Measurements from ENCODE around the gene AK9. TPM values are rescaled to one million over a fixed set of nuclear protein-coding genes. Genes with fewer than 3 reads are reported as not detected.
A peak's percentile ranks its signal among the peaks of the same experiment; 100 is the strongest.

The AK9 gene
- total and polyA plus RNA-seq, 2 of the 4 experiments (the other 2 are of a cell fraction) = 1.7 to 1.8 TPM

- H2AK5ac ChIP-seq (ENCODE audit: low read depth, low read length) = no peak overlapping the region
- H2BK5ac ChIP-seq (ENCODE audit: low read depth, low read length, poor library complexity, severe bottlenecking) = no peak overlapping the region
- H3K14ac ChIP-seq (replicated peaks; ENCODE audit: low read depth, low read length) = no peak overlapping the region
- no peak overlapping the region for H2BK15ac ChIP-seq (ENCODE audit: low read depth, low read length)
- TF ChIP-seq SMC3 (IDR thresholded peaks at IDR 0.05; ENCODE audit: low read depth, low read length) = no peak
- TF ChIP-seq NFE2L2 (IDR thresholded peaks at IDR 0.05; ENCODE audit: low read depth, low read length) = no peak
- TF ChIP-seq BHLHE40 (IDR thresholded peaks at IDR 0.05; ENCODE audit: low read depth, low read length) = no peak
- TF ChIP-seq POLR2A (IDR thresholded peaks at IDR 0.05; ENCODE audit: low read depth, low read length) = no peak
- TF ChIP-seq MAZ (IDR thresholded peaks at IDR 0.05; ENCODE audit: borderline replicate concordance, low read depth, low read length) = no peak
- no peak for TF ChIP-seq RAD21 (IDR thresholded peaks at IDR 0.05; ENCODE audit: low read length)
- no peak for TF ChIP-seq MAFK (IDR thresholded peaks at IDR 0.05; ENCODE audit: low read depth, low read length)
- TF ChIP-seq, protein P1, sequence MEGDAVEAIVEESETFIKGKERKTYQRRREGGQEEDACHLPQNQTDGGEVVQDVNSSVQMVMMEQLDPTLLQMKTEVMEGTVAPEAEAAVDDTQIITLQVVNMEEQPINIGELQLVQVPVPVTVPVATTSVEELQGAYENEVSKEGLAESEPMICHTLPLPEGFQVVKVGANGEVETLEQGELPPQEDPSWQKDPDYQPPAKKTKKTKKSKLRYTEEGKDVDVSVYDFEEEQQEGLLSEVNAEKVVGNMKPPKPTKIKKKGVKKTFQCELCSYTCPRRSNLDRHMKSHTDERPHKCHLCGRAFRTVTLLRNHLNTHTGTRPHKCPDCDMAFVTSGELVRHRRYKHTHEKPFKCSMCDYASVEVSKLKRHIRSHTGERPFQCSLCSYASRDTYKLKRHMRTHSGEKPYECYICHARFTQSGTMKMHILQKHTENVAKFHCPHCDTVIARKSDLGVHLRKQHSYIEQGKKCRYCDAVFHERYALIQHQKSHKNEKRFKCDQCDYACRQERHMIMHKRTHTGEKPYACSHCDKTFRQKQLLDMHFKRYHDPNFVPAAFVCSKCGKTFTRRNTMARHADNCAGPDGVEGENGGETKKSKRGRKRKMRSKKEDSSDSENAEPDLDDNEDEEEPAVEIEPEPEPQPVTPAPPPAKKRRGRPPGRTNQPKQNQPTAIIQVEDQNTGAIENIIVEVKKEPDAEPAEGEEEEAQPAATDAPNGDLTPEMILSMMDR (conservative IDR thresholded peaks at IDR 0.05; ENCODE audit: low read depth, low read length) = no peak
- no peak for TF ChIP-seq MXI1 (IDR thresholded peaks at IDR 0.05; ENCODE audit: borderline replicate concordance, low read depth, low read length)
- TF ChIP-seq, protein P2, sequence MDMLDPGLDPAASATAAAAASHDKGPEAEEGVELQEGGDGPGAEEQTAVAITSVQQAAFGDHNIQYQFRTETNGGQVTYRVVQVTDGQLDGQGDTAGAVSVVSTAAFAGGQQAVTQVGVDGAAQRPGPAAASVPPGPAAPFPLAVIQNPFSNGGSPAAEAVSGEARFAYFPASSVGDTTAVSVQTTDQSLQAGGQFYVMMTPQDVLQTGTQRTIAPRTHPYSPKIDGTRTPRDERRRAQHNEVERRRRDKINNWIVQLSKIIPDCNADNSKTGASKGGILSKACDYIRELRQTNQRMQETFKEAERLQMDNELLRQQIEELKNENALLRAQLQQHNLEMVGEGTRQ (IDR thresholded peaks at IDR 0.05; ENCODE audit: low read depth, low read length) = no peak
- TF ChIP-seq RCOR1 (IDR thresholded peaks at IDR 0.05; ENCODE audit: insufficient replicate concordance, low read length) = no peak
- TF ChIP-seq CHD1 (IDR thresholded peaks at IDR 0.05; ENCODE audit: low read depth, low read length) = no peak
- TF ChIP-seq ELK1 (IDR thresholded peaks at IDR 0.05; ENCODE audit: borderline replicate concordance, low read depth, low read length) = no peak
- no peak for TF ChIP-seq RFX5 (IDR thresholded peaks at IDR 0.05; ENCODE audit: low read depth, low read length)
- H3K4ac ChIP-seq (ENCODE audit: low read depth, low read length) = no peak overlapping the region
- no TSS peak for BruUV-seq (replicated peaks)
- H3K79me1 ChIP-seq (ENCODE audit: low read depth in 1 of 2, low read length in 2 of 2) = no peaks in the 10 kb centered on the region
- ChIA-PET POLR2A (ENCODE audit: unreplicated experiment) (no interaction called here), CTCF (no interaction called here)
- in situ Hi-C loops (cut with MboI; ENCODE audit: low sequenced_read_pairs) (no loop called here), dilution Hi-C loops (cut with HindIII; ENCODE audit: low sequenced_read_pairs, unreplicated experiment) (no loop called here), intact Hi-C loops (cut with micrococcal nuclease) (no loop called here)
- H4K91ac ChIP-seq (ENCODE audit: insufficient read depth, low read depth, low read length) = no peak overlapping the region
- DNase-seq (no peak), ATAC-seq (ENCODE audit: low read depth) (no peak)
- no peak overlapping the region for H3K18ac ChIP-seq (ENCODE audit: low read depth, low read length)
- no peak overlapping the region for H3K4me3 ChIP-seq (ENCODE audit: insufficient read depth, low read depth, low read length)
- 90% methylated on average over 2 of the region's 10 CpGs; no CpG with 5 or more reads in 1 of the 2 experiments for WGBS, 2 experiments (ENCODE audit: extremely low coverage in 2 of 2, insufficient read length in 1 of 2)
- H3K27ac ChIP-seq (ENCODE audit: insufficient read depth, low read length) = no peak overlapping the region
- H3K9ac ChIP-seq (ENCODE audit: low read depth, low read length) = no peak overlapping the region
- H3K56ac ChIP-seq (ENCODE audit: extremely low read depth, insufficient read depth, low read length) = no peak overlapping the region
- H2BK20ac ChIP-seq (ENCODE audit: low read depth, low read length) = no peak overlapping the region
- peaks cover 6% of the 10 kb centered on the region for H3K27me3 ChIP-seq (ENCODE audit: control insufficient read depth, insufficient read depth, low read length)
- H4K5ac ChIP-seq (ENCODE audit: low read depth, low read length) = no peak overlapping the region
- no peak overlapping the region for H2BK120ac ChIP-seq (ENCODE audit: low read depth, low read length)
- H3K9me3 ChIP-seq (ENCODE audit: control insufficient read depth, insufficient read depth, low read length) = no peaks in the 10 kb centered on the region
- H4K8ac ChIP-seq (ENCODE audit: low read depth in 2 of 2, low read length in 2 of 2) = no peak overlapping the region
- no peak overlapping the region for H2AK9ac ChIP-seq (replicated peaks; ENCODE audit: low read depth, low read length, poor library complexity)
- H3K36me3 ChIP-seq (ENCODE audit: control insufficient read depth, insufficient read depth, low read length) = no peaks in the 10 kb centered on the region
- peak overlapping the region; percentile 33 for H2AFZ ChIP-seq (replicated peaks; ENCODE audit: low read length, poor library complexity)
- H3K4me2 ChIP-seq (ENCODE audit: low read depth, low read length) = no peak overlapping the region
- no peaks in the 10 kb centered on the region for H3K9me1 ChIP-seq (ENCODE audit: insufficient read depth, low read length)
- H3K4me1 ChIP-seq (ENCODE audit: control insufficient read depth, insufficient read depth, low read length) = no peaks in the 10 kb centered on the region
- H3K23ac ChIP-seq (ENCODE audit: low read depth, low read length) = no peak overlapping the region
- no peaks in the 10 kb centered on the region for H4K20me1 ChIP-seq (ENCODE audit: insufficient read depth, low read length)
Measured at GRCh38 chr6:109503327-109504224, 187.4 kb downstream of the AK9 start.
